Epidermal melanocyte (primary cell): ENCODE measurements around the gene OR51B6.
"Not testable (repeated sequence)": the region's sequence is repeated elsewhere in the genome, so short reads cannot be mapped to it uniquely, and the experiment has no call there.

Experiments used
- DNase-seq: peaks from one replicate; pipeline ENCODE4 v3.0.0; 2011; ENCODE audit warnings: low spot score; ENCODE audit not compliant: insufficient read length

Gene OR51B6

GRCh38 chr11:5351208-5351607 lies at the start of gene OR51B6:
Gene OR51B6 (plus strand): TSS chr11:5351508. CDS start chr11:5351508, 0 bp downstream.
- no peak for DNase-seq

- no peak for DNase-seq
Observed at GRCh38 chr11:5301846-5302245, 49.5 kb upstream of the OR51B6 start, which contains the start of gene OR51B4. Gene OR51B4 (minus strand): TSS chr11:5301946. CDS start chr11:5301946, 0 bp downstream.

GRCh38 chr11:5303626-5304025 lies 47.7 kb upstream of the OR51B6 start:
- no peak for DNase-seq

GRCh38 chr11:5304046-5304445 lies 47.3 kb upstream of the OR51B6 start:
- no peak for DNase-seq

- no peak for DNase-seq
Observed at GRCh38 chr11:5307256-5308019, 43.9 kb upstream of the OR51B6 start.

- DNase-seq: no peak
Observed at GRCh38 chr11:5310423-5310822, 40.9 kb upstream of the OR51B6 start.

- DNase-seq: not testable (repeated sequence)
Observed at GRCh38 chr11:5313326-5314023, 37.8 kb upstream of the OR51B6 start.

- DNase-seq: no peak
Observed at GRCh38 chr11:5317292-5317691, 34.0 kb upstream of the OR51B6 start.

GRCh38 chr11:5324197-5324596 lies 27.1 kb upstream of the OR51B6 start, which contains the start of gene OR51B2:
Gene OR51B2 (minus strand): TSS chr11:5324297. CDS start chr11:5324297, 0 bp downstream.
- DNase-seq: no peak

- no peak for DNase-seq
Observed at GRCh38 chr11:5335170-5335569, 16.1 kb upstream of the OR51B6 start.

- DNase-seq: no peak
Observed at GRCh38 chr11:5336331-5336730, 15.0 kb upstream of the OR51B6 start.

GRCh38 chr11:5337253-5337652 lies 14.1 kb upstream of the OR51B6 start:
- not testable (repeated sequence) for DNase-seq

GRCh38 chr11:5339771-5340322 lies 11.5 kb upstream of the OR51B6 start:
- DNase-seq: no peak

- DNase-seq: no peak
Observed at GRCh38 chr11:5343474-5344335, 7.6 kb upstream of the OR51B6 start, which contains the start of gene OR51B5. Gene OR51B5 (minus strand): TSS chr11:5343524. CDS start chr11:5343524, 0 bp downstream.

GRCh38 chr11:5345831-5346230 lies 5.5 kb upstream of the OR51B6 start:
- DNase-seq: no peak

- no peak for DNase-seq
Observed at GRCh38 chr11:5348551-5349194, 2.6 kb upstream of the OR51B6 start.

GRCh38 chr11:5349550-5349949 lies 1.8 kb upstream of the OR51B6 start:
- no peak for DNase-seq

GRCh38 chr11:5356031-5356430 lies 4.7 kb downstream of the OR51B6 start:
- not testable (repeated sequence) for DNase-seq

- DNase-seq: no peak
Observed at GRCh38 chr11:5362017-5362625, 10.8 kb downstream of the OR51B6 start.

GRCh38 chr11:5363679-5364078 lies 12.4 kb downstream of the OR51B6 start:
- DNase-seq: no peak
